Trophoblast cell (in vitro differentiated cells and primary cell): Measurements from ENCODE around the gene SYNE2.

Experiments
- DNase-seq, 2 donors: peaks; one replicate each; pipeline ENCODE4 v3.0.0-alpha.2; 2016
- H2AFZ ChIP-seq: 2 replicates; pipeline ENCODE4 v1.6.1; 2013; ENCODE audit warnings: low read length, moderate library complexity, mild to moderate bottlenecking; ENCODE audit not compliant: insufficient read depth, poor library complexity
- H2AK5ac ChIP-seq: 2 replicates; pipeline ENCODE4 v1.6.1; 2013; ENCODE audit warnings: mild to moderate bottlenecking, low read length
- H2BK120ac ChIP-seq: 2 replicates; pipeline ENCODE4 v1.6.1; 2013; ENCODE audit warnings: low read length, mild to moderate bottlenecking, moderate library complexity; ENCODE audit not compliant: insufficient read depth, poor library complexity
- H2BK12ac ChIP-seq: 2 replicates; pipeline ENCODE4 v1.6.1; 2013; ENCODE audit warnings: mild to moderate bottlenecking, low read length, moderate library complexity
- H2BK5ac ChIP-seq: 2 replicates; pipeline ENCODE4 v1.6.1; 2013; ENCODE audit warnings: low read length, low read depth, moderate library complexity, mild to moderate bottlenecking; ENCODE audit not compliant: poor library complexity
- H3K14ac ChIP-seq: 2 replicates; pipeline ENCODE4 v1.6.1; 2013; ENCODE audit warnings: mild to moderate bottlenecking, low read length
- H3K18ac ChIP-seq: 2 replicates; pipeline ENCODE4 v1.6.1; 2013; ENCODE audit warnings: mild to moderate bottlenecking, low read length
- H3K23ac ChIP-seq: 2 replicates; pipeline ENCODE4 v1.6.1; 2013; ENCODE audit warnings: low read length
- H3K27ac ChIP-seq: 2 replicates; pipeline ENCODE4 v1.5.1; 2013; ENCODE audit warnings: low read depth, mild to moderate bottlenecking, inconsistent platforms, low read length, moderate library complexity
- H3K27me3 ChIP-seq: 2 replicates; pipeline ENCODE4 v1.6.1; 2013; ENCODE audit warnings: inconsistent platforms, mild to moderate bottlenecking, low read length, moderate library complexity; ENCODE audit not compliant: insufficient read depth
- H3K36me3 ChIP-seq, 2 experiments: 1 replicate in 1 of 2; 2 replicates in 1 of 2; pipeline ENCODE4 v1.6.1; 2013; ENCODE audit warnings: low read length in 2 of 2, mild to moderate bottlenecking in 2 of 2, moderate library complexity in 1 of 2; ENCODE audit not compliant: insufficient read depth in 2 of 2, control insufficient read depth in 1 of 2
- H3K4ac ChIP-seq: 2 replicates; pipeline ENCODE4 v1.6.1; 2013; ENCODE audit warnings: low read depth, mild to moderate bottlenecking, low read length, moderate library complexity
- H3K4me1 ChIP-seq, 2 experiments: 1 replicate in 1 of 2; 2 replicates in 1 of 2; pipeline ENCODE4 v1.6.1; 2013; ENCODE audit warnings: low read length in 2 of 2, mild to moderate bottlenecking in 2 of 2, moderate library complexity in 1 of 2; ENCODE audit not compliant: insufficient read depth in 2 of 2, control insufficient read depth in 1 of 2
- H3K4me2 ChIP-seq: 2 replicates; pipeline ENCODE4 v1.6.1; 2013; ENCODE audit warnings: inconsistent platforms, mild to moderate bottlenecking, low read length, moderate library complexity
- H3K4me3 ChIP-seq: 2 replicates; pipeline ENCODE4 v1.5.1; 2013; ENCODE audit warnings: mild to moderate bottlenecking, low read depth, low read length, inconsistent platforms
- H3K79me1 ChIP-seq: one replicate; pipeline ENCODE4 v1.6.1; 2013; ENCODE audit warnings: low read length
- H3K79me2 ChIP-seq: 2 replicates; pipeline ENCODE4 v1.6.1; 2013; ENCODE audit warnings: low read length, mild to moderate bottlenecking; ENCODE audit not compliant: control insufficient read depth, insufficient read depth, poor library complexity
- H3K9ac ChIP-seq: 2 replicates; pipeline ENCODE4 v1.6.1; 2013; ENCODE audit warnings: mild to moderate bottlenecking, low read length
- H3K9me3 ChIP-seq: 2 replicates; pipeline ENCODE4 v1.6.1; 2013; ENCODE audit warnings: low read depth, mild to moderate bottlenecking, control low read depth, inconsistent platforms, low read length; ENCODE audit not compliant: insufficient read depth
- H4K12ac ChIP-seq: 2 replicates; pipeline ENCODE4 v1.6.1; 2013; ENCODE audit warnings: low read depth, mild to moderate bottlenecking, low read length, moderate library complexity
- H4K8ac ChIP-seq: 2 replicates; pipeline ENCODE4 v1.6.1; 2013; ENCODE audit warnings: low read depth, mild to moderate bottlenecking, low read length, moderate library complexity
- H4K91ac ChIP-seq: one replicate; pipeline ENCODE4 v1.6.1; 2013; ENCODE audit warnings: low read depth, mild to moderate bottlenecking, low read length, moderate library complexity
- WGBS: extraction: QIAGEN DNeasy Blood & Tissue Kit; methylation state at CpG from one replicate; pipeline ENCODE4 v1.1.7; 2013; ENCODE audit warnings: missing lambda C conversion rate; ENCODE audit not compliant: insufficient read length, insufficient coverage; ENCODE audit errors: extremely low coverage; 5-methylcytosine and 5-hydroxymethylcytosine counted together

Gene SYNE2

DNA sequence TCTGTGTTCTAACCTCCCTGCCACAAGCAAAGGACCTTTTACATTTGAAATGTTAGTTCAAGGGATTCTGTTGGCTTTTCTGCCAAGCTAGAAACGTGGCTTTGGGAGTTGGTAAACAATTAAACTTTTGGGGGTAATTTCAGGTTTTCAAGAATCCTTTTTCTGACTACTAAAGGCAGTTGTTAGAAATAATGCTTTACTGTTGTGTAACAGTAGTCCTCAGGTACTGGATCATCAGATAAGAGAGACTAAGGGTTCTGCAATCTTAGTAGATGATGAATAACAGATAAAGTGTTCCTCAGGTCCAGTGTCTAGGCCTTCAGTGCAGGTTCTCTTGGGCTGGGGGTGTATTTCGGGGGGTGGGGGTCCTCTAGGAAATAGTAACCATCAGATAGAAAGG, 192.3 kb downstream of the SYNE2 start:
- Histone ChIP-seq H3K36me3 (peaks cover 0 to 4% of the 10 kb centered on the region in 2 experiments), H4K12ac (no peak overlapping the region), H3K14ac (no peak overlapping the region), H3K4me1 (no peaks in the 10 kb centered on the region), H3K18ac (no peak overlapping the region), H3K23ac (no peak overlapping the region), H3K27ac (peak overlapping the region; percentile 53), H2AK5ac (no peak overlapping the region), H3K4me2 (no peak overlapping the region), H3K27me3 (no peaks in the 10 kb centered on the region), H3K9ac (no peak overlapping the region), H3K79me2 (no peaks in the 10 kb centered on the region), H4K8ac (no peak overlapping the region), H3K79me1 (peaks cover 5% of the 10 kb centered on the region), H3K9me3 (no peaks in the 10 kb centered on the region), H2BK5ac (no peak overlapping the region), H3K4me3 (no peak overlapping the region), H3K4ac (no peak overlapping the region), H2BK12ac (no peak overlapping the region), H4K91ac (no peak overlapping the region), H2AFZ (no peak overlapping the region), H2BK120ac (no peak overlapping the region)
- DNase-seq = peak in 1 of 2 donors; percentile 80
- no CpG with 5 or more reads among the region's 2 CpGs for WGBS

DNA sequence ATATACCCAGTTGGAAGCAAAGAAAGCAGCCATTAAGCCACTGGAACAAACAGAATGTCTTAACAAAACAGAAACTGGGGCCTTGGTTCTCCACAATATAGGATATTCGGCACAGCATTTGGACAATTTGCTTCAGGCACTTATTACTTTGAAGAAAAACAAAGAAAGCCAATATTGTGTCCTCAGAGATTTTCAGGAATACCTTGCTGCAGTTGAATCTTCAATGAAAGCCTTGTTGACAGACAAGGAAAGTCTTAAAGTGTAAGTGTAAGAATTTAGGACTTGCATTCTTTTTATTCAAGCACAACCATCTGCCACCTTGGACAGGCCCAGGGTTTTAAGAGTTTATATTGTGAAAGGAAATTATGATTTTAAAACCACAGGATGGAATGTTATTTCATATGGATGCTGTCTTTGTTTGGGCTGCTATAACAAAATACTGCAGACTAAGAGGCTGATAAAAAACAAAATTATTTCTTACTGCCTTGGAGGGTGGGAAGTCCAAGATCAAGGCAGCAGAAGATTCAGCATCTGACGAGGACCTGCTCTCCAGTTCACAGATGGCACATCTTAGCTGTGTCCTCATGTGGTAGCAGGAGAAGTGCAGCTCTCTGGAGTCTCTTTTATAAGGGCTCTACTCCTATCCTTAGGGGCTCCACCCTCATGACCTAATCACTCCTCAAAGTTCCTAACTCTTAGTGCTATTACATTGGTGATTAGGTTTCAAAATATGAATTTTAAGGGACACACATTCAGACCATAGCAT, 197.0 kb downstream of the SYNE2 start:
- H2BK5ac ChIP-seq = no peak overlapping the region
- no peak overlapping the region for H3K23ac ChIP-seq
- H4K91ac ChIP-seq = no peak overlapping the region
- H2AK5ac ChIP-seq = no peak overlapping the region
- no peak for DNase-seq
- H4K8ac ChIP-seq = no peak overlapping the region
- H3K36me3 ChIP-seq = peaks cover 0 to 3% of the 10 kb centered on the region in 2 experiments
- H4K12ac ChIP-seq = no peak overlapping the region
- no peak overlapping the region for H3K4me3 ChIP-seq
- H3K18ac ChIP-seq = no peak overlapping the region
- H3K14ac ChIP-seq = no peak overlapping the region
- peaks cover 2% of the 10 kb centered on the region for H3K79me1 ChIP-seq
- H3K4ac ChIP-seq = no peak overlapping the region
- no peak overlapping the region for H2BK12ac ChIP-seq
- no peak overlapping the region for H3K9ac ChIP-seq
- no peak overlapping the region for H2AFZ ChIP-seq
- no peaks in the 10 kb centered on the region for H3K27me3 ChIP-seq
- H3K79me2 ChIP-seq = no peaks in the 10 kb centered on the region
- H3K4me2 ChIP-seq = no peak overlapping the region
- no peaks in the 10 kb centered on the region for H3K9me3 ChIP-seq
- H2BK120ac ChIP-seq = no peak overlapping the region
- WGBS = no CpG with 5 or more reads among the region's 2 CpGs
- H3K27ac ChIP-seq = no peak overlapping the region
- H3K4me1 ChIP-seq = no peaks in the 10 kb centered on the region

DNA sequence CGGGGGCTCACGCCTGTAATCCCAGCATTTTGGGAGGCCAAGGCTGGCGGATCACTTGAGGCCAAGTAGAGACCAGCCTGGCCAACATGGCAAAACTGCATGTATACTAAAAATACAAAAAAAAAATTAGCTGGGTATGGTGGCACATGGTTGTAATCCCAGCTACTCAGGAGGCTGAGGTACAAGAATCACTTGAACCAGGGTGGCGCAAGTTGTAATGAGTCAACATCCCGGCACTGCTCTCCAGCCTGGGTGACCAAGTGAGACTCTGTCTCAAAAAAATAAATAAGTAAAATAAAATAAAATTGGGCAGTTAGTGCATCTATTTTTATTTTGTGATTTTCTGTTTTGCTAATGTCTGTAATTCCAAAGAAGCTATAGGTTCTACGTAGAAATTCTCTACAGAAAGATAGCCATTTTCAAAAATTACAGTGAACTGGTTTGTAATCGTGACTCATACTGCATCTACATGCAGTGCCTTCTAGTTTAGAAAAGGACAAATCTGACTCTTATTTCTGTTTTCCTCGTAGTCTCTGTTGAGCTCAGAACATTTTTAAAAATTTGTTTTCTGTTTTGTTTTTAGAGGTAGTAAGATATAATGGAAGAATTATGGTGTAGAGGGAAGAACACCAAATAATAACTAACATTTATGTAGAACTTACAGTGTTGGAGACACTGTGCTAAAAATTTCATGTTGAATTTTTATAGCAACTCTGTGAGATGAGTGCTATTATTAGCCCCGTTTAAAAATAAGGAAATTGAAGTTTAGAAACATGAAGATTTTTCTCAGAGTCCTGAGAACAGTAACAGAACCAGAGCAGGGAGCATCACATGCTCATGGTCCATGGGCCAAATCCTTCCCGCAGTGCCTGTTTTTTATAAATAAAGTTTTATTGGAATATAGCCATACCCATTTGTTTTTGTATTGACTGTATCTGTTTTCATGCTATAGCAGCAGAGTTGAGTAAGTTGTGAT, 201.2 kb downstream of the SYNE2 start:
- Histone ChIP-seq H3K79me1 (no peaks in the 10 kb centered on the region), H3K9ac (no peak overlapping the region), H3K27ac (no peak overlapping the region), H3K79me2 (no peaks in the 10 kb centered on the region), H2AK5ac (no peak overlapping the region), H3K9me3 (no peaks in the 10 kb centered on the region), H3K4ac (no peak overlapping the region), H3K4me1 (no peaks in the 10 kb centered on the region), H2BK12ac (no peak overlapping the region), H3K4me2 (no peak overlapping the region), H3K36me3 (peaks cover 0 to 6% of the 10 kb centered on the region in 2 experiments), H3K23ac (no peak overlapping the region), H3K14ac (no peak overlapping the region), H4K91ac (no peak overlapping the region), H4K8ac (no peak overlapping the region), H3K27me3 (no peaks in the 10 kb centered on the region), H3K18ac (no peak overlapping the region), H2BK5ac (no peak overlapping the region), H2BK120ac (no peak overlapping the region), H4K12ac (no peak overlapping the region), H2AFZ (no peak overlapping the region), H3K4me3 (no peak overlapping the region)
- no CpG with 5 or more reads among the region's 10 CpGs for WGBS
- DNase-seq = no peak

DNA sequence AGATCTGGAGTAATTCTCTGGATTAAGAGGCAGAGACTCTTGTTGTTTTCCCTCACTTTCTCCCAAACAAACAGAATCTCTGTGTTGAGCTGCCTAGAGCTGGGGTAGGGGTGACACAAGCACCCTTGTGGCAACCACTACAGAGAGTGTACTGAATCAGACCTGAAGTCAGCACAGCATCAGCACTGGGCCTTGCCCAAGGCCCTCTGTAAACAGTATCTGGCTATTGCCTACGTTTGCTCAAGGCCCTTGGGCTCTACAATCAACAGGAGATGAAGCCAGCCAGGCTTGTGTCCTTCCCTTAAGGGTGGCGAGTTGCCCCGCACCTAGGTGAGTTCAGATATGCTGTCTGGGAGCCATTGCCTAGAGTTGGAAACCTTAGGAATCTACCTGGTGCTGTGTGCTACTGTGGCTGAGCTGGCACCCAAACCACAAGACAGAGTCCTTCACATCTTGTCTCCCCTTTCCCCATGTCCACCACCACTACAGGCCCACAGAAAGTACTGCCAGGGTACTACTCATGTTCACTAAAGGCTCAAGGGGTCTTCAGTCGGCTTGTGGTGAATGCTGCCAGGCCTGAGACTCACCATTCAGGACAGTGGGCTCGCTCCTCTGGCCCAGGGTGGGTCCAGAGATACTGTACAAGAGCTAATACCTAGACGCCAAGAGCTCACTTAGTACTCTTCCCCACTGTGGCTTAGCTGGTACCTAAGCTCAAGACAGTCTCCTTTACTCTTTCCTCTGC, 206.8 kb downstream of the SYNE2 start:
- Histone ChIP-seq H3K27ac (no peak overlapping the region), H3K79me2 (no peaks in the 10 kb centered on the region), H3K4ac (no peak overlapping the region), H3K4me1 (peaks cover 7 to 10% of the 10 kb centered on the region in 2 experiments), H3K4me2 (no peak overlapping the region), H3K36me3 (peaks cover 0 to 2% of the 10 kb centered on the region in 2 experiments), H2AFZ (no peak overlapping the region), H3K18ac (no peak overlapping the region), H2AK5ac (no peak overlapping the region), H2BK12ac (no peak overlapping the region), H3K9me3 (no peaks in the 10 kb centered on the region), H4K8ac (no peak overlapping the region), H3K14ac (no peak overlapping the region), H3K4me3 (no peak overlapping the region), H2BK120ac (no peak overlapping the region), H3K23ac (no peak overlapping the region), H3K79me1 (peaks cover 3% of the 10 kb centered on the region), H4K12ac (no peak overlapping the region), H4K91ac (peak overlapping the region; percentile 20), H3K9ac (no peak overlapping the region), H2BK5ac (no peak overlapping the region), H3K27me3 (no peaks in the 10 kb centered on the region)
- no CpG with 5 or more reads among the region's 6 CpGs for WGBS
- no peak for DNase-seq
